IPS-20b (cell line): Measurements from ENCODE around the gene ZSWIM3.

Source experiments
- H3K27ac ChIP-seq: one replicate; pipeline ENCODE4 v1.5.1; 2013; ENCODE audit warnings: low read length
- H3K27me3 ChIP-seq: 2 replicates; pipeline ENCODE4 v1.6.1; 2013; ENCODE audit warnings: mild to moderate bottlenecking, low read length, inconsistent platforms; ENCODE audit not compliant: insufficient read depth
- H3K36me3 ChIP-seq: 2 replicates; pipeline ENCODE4 v1.6.1; 2013; ENCODE audit warnings: low read depth, mild to moderate bottlenecking, inconsistent platforms, low read length, moderate library complexity; ENCODE audit not compliant: insufficient read depth
- H3K4me1 ChIP-seq: 2 replicates; pipeline ENCODE4 v1.6.1; 2013; ENCODE audit warnings: mild to moderate bottlenecking, control low read depth, inconsistent platforms, low read length, moderate library complexity; ENCODE audit not compliant: insufficient read depth
- H3K4me3 ChIP-seq: 2 replicates; pipeline ENCODE4 v1.5.1; 2013; ENCODE audit warnings: mild to moderate bottlenecking, low read length, inconsistent platforms
- H3K9ac ChIP-seq: 2 replicates; pipeline ENCODE4 v1.6.1; 2013; ENCODE audit warnings: low read depth, mild to moderate bottlenecking, inconsistent platforms, low read length, moderate library complexity
- H3K9me3 ChIP-seq: 2 replicates; pipeline ENCODE4 v1.6.1; 2013; ENCODE audit warnings: mild to moderate bottlenecking, low read depth, low read length, inconsistent platforms; ENCODE audit not compliant: insufficient read depth

ZSWIM3 gene

DNA sequence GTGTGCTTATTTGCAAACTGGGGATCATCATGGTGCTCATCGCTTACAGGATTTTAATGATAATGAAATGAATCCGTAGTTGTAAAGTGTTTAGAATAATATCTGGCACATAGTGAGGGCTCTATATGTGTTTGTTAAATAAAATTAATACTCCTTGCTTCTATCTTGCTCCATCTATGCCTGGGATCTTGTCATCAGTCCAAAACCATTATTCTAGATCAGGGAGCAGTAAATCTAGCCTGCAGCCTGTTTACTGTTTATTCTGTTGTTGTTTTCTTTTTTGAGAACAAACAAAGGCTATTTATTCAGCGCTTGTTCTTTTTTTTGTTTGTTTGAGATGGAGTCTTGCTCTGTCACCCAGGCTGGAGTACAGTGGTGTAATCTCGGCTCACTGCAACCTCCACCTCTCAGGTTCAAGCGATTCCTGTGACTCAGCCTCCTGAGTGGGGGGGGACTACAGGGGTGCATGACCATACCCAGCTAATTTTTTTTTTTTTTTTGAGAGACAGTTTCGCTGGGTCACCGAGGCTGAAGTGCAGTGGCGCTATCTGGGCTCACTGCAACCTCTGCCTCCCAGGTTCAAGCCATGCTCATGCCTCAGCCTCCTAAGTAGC is 8.3 kb upstream of the ZSWIM3 start:
- Histone ChIP-seq H3K4me1 (peaks cover 6% of the 10 kb centered on the region; the same call in 1 of the 2 replicates), H3K27me3 (no peaks in the 10 kb centered on the region), H3K36me3 (peaks cover 41% of the 10 kb centered on the region), H3K9ac (no peak overlapping the region), H3K4me3 (no peak overlapping the region), H3K9me3 (no peaks in the 10 kb centered on the region), H3K27ac (no peak overlapping the region)

DNA sequence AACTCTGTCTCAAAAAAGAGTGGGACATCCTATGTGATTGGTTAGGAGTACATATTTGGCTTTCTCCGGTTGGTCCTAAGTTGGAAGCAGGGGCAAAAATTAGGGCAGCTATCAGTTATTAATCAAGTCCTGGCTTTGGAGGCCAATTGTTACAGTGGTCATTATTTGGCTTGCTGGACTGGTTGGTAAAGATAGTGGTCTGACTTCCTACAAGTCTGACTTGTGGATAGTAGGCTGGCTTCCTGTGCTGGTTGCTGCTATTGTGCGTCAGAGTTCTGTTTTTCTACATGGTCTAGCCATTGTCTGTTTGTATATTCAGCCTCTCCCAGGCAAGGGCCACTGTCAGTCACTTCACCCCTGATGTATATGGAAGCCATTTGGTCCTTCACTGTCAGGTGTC is 7.2 kb upstream of the ZSWIM3 start:
- H3K27me3 ChIP-seq: no peaks in the 10 kb centered on the region
- H3K27ac ChIP-seq: no peak overlapping the region
- H3K4me1 ChIP-seq: peaks cover 14% of the 10 kb centered on the region; the same call in 1 of the 2 replicates
- H3K36me3 ChIP-seq: peaks cover 32% of the 10 kb centered on the region
- H3K9me3 ChIP-seq: no peaks in the 10 kb centered on the region
- H3K4me3 ChIP-seq: no peak overlapping the region
- H3K9ac ChIP-seq: no peak overlapping the region

- Histone ChIP-seq H3K4me1 (peaks cover 14% of the 10 kb centered on the region; the same call in 1 of the 2 replicates), H3K4me3 (no peak overlapping the region), H3K27me3 (no peaks in the 10 kb centered on the region), H3K9ac (no peak overlapping the region), H3K36me3 (peaks cover 27% of the 10 kb centered on the region), H3K9me3 (no peaks in the 10 kb centered on the region), H3K27ac (no peak overlapping the region)
Observed at GRCh38 chr20:45850926-45851325, 6.5 kb upstream of the ZSWIM3 start.

DNA sequence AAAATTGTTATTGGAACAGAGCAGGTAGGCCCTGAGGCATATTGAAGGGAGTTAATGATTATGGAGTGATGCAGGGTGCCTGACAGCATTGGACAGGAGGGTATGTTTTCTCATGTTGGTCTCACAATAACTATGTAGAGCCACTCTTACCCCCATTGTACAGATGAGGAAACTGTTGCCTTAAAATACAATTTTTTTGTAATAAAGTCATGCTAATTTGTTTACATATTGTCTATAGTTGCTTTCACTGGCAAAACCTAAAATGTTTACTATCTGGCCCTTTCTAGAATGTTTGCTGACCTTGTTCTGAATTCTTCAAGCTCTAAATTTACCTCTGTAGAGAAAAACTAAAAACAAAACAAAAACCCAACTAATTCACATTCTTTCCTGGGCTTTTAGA is 5.9 kb upstream of the ZSWIM3 start:
- H3K4me1 ChIP-seq: peaks cover 14% of the 10 kb centered on the region; the same call in 1 of the 2 replicates
- no peaks in the 10 kb centered on the region for H3K9me3 ChIP-seq
- no peak overlapping the region for H3K27ac ChIP-seq
- no peaks in the 10 kb centered on the region for H3K27me3 ChIP-seq
- H3K9ac ChIP-seq: no peak overlapping the region
- peaks cover 21% of the 10 kb centered on the region for H3K36me3 ChIP-seq
- H3K4me3 ChIP-seq: no peak overlapping the region

DNA sequence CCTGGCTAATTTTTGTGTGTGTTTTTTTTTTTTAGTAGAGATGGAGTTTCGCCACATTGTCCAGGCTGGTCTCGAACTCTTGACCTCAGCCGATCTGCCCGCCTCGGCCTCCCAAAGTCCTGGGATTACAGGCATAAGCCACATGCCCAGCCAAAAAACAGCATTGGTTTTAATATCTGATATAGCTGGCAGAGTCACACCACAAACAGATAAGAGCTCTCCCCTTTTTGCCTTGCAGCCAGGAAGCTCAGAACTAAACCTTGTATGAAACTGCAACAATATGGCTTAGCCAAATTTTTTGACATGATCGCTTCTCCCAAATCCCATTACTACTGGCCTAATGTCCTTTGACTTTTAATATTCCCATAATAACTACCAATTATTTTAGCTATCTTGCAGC is 5.1 kb upstream of the ZSWIM3 start:
- H3K27ac ChIP-seq: no peak overlapping the region
- H3K4me3 ChIP-seq: no peak overlapping the region
- H3K4me1 ChIP-seq: peaks cover 14% of the 10 kb centered on the region; the same call in 1 of the 2 replicates
- no peaks in the 10 kb centered on the region for H3K9me3 ChIP-seq
- peaks cover 19% of the 10 kb centered on the region for H3K36me3 ChIP-seq
- H3K27me3 ChIP-seq: no peaks in the 10 kb centered on the region
- H3K9ac ChIP-seq: no peak overlapping the region

GRCh38 chr20:45853484-45853883 is 3.9 kb upstream of the ZSWIM3 start:
- H3K27me3 ChIP-seq: no peaks in the 10 kb centered on the region
- no peaks in the 10 kb centered on the region for H3K9me3 ChIP-seq
- H3K4me3 ChIP-seq: peak overlapping the region; percentile 49

GRCh38 chr20:45857882-45858216 is 435 bp downstream of the ZSWIM3 start:
- Histone ChIP-seq H3K9ac (peak overlapping the region; percentile 72; the same call in 1 of the 2 replicates), H3K9me3 (no peaks in the 10 kb centered on the region), H3K36me3 (no peaks in the 10 kb centered on the region), H3K27me3 (no peaks in the 10 kb centered on the region), H3K4me3 (peak overlapping the region; percentile 91), H3K27ac (peak overlapping the region; percentile 78), H3K4me1 (peaks cover 14% of the 10 kb centered on the region; the same call in 1 of the 2 replicates)

More at GRCh38 chr20:45853484-45853883, 3.9 kb upstream of the ZSWIM3 start:
- Histone ChIP-seq H3K36me3 (peaks cover 13% of the 10 kb centered on the region), H3K27ac (no peak overlapping the region), H3K4me1 (peaks cover 14% of the 10 kb centered on the region; the same call in 1 of the 2 replicates), H3K9ac (peak overlapping the region; percentile 47; the same call in 1 of the 2 replicates)

DNA sequence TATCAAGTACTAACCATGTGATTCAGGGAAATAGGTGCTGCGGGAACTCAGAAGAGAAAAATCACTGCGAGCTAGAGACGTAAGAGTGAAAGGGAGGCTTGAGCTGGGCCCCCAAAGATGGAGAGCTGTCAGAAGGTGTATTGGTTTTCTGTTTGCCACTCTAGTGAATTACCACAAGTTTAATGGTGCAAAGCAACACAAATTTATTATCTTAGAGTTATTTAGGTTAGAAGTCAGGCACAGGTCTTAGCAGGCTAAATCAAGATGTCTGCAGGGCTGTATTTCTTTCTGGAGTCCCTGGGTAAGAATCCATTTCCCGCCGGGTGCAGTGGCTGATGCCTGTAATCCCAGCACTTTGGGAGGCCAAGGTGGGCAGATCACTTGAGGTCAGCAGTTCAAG is 2.5 kb downstream of the ZSWIM3 start:
- H3K27me3 ChIP-seq: no peaks in the 10 kb centered on the region
- H3K4me1 ChIP-seq: peaks cover 3% of the 10 kb centered on the region; the same call in 1 of the 2 replicates
- no peaks in the 10 kb centered on the region for H3K36me3 ChIP-seq
- no peak overlapping the region for H3K9ac ChIP-seq
- H3K4me3 ChIP-seq: no peak overlapping the region
- no peak overlapping the region for H3K27ac ChIP-seq
- H3K9me3 ChIP-seq: no peaks in the 10 kb centered on the region

GRCh38 chr20:45860560-45861220 is 3.3 kb downstream of the ZSWIM3 start:
- Histone ChIP-seq H3K4me3 (no peak overlapping the region), H3K27me3 (no peaks in the 10 kb centered on the region), H3K9ac (no peak overlapping the region), H3K27ac (no peak overlapping the region), H3K9me3 (no peaks in the 10 kb centered on the region), H3K36me3 (no peaks in the 10 kb centered on the region), H3K4me1 (no peaks in the 10 kb centered on the region; the same call in 1 of the 2 replicates)

DNA sequence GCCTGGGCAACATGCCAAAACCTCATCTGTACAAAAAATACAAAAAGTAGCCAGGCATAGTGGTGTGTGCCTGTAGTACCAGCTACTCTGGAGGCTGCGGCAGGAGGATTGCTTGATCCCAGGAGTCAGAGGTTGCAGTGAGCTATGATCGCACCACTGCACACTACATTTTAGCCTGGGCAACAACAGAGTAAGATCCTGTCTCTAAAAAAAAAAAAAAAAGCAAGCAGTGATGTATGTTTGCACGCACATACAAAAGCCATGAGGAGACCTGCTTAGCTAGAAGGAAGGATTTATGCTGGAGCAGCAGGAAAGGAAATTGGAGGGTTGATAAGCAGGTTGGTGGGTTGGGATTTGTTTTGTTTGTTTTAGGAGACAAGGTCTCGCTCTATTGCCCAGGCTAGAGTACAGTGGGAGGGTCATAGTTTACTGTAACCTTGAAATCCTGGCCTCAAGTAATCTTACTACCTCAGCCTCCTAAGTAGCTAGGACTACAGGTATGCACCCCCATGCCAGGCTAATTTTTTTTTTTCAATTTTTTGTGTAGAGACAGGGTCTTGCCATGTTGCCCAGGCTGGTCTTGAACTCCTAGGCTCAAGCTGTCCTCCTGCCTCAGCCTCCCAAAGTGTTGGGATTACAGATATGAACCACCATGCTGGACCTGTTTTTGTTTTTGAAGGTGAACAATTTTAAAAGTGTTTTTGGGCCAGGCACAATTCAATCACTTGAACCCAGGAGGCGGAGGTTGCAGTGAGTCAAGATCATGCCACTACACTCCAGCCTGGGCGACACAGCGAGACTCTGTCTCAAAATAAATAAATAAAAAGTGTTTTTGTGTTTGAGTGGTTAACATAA is 4.0 kb downstream of the ZSWIM3 start:
- Histone ChIP-seq H3K36me3 (no peaks in the 10 kb centered on the region), H3K4me1 (no peaks in the 10 kb centered on the region; the same call in 1 of the 2 replicates), H3K9me3 (no peaks in the 10 kb centered on the region), H3K4me3 (no peak overlapping the region), H3K27me3 (no peaks in the 10 kb centered on the region), H3K27ac (no peak overlapping the region), H3K9ac (no peak overlapping the region)

- Histone ChIP-seq H3K9me3 (no peaks in the 10 kb centered on the region), H3K27me3 (no peaks in the 10 kb centered on the region), H3K4me1 (no peaks in the 10 kb centered on the region; the same call in 1 of the 2 replicates), H3K4me3 (no peak overlapping the region), H3K9ac (no peak overlapping the region), H3K27ac (no peak overlapping the region), H3K36me3 (no peaks in the 10 kb centered on the region)
Observed at GRCh38 chr20:45863543-45864470, 6.4 kb downstream of the ZSWIM3 start.
